SU-DHL-6 (cell line): Measurements from ENCODE around the gene LTBP1.

ENCODE experiments used
- EZH2phosphoT487 ChIP-seq: fragments of 200-600 bp; sonication (generic), shearing (Covaris generic); conservative IDR thresholded peaks from 2 replicates; pipeline ENCODE4 v1.6.1; 2018; ENCODE audit warnings: mild to moderate bottlenecking, antibody characterized with exemption, low read length, moderate library complexity, mixed read lengths
- TF ChIP-seq, protein P1 (sequence below): fragments of 200-600 bp; sonication (generic); IDR thresholded peaks from one replicate; pipeline ENCODE4 v1.5.1; 2017; ENCODE audit warnings: antibody characterized with exemption, mild to moderate bottlenecking, low read length, moderate library complexity; ENCODE audit not compliant: insufficient read depth, poor library complexity, severe bottlenecking

DNA sequence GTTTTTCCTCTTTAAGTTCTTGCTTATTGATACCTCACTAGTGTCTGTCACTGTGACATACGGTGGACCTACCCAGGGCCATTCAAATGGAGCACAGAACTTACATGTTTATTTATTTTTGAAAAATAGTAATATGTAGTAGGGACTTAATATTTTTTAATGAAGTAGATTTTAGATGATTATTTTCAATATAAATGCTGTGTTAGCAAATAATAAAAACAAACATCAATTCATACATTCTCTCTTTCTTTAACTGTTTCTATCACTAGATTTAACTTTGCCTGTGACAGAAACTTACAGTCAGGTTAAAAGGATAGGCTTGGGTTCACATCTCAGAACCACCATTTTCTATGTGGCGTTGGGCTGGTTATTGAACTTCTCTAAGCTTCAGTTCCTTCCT is 345.3 kb downstream of the LTBP1 start:
- TF ChIP-seq, protein P1, sequence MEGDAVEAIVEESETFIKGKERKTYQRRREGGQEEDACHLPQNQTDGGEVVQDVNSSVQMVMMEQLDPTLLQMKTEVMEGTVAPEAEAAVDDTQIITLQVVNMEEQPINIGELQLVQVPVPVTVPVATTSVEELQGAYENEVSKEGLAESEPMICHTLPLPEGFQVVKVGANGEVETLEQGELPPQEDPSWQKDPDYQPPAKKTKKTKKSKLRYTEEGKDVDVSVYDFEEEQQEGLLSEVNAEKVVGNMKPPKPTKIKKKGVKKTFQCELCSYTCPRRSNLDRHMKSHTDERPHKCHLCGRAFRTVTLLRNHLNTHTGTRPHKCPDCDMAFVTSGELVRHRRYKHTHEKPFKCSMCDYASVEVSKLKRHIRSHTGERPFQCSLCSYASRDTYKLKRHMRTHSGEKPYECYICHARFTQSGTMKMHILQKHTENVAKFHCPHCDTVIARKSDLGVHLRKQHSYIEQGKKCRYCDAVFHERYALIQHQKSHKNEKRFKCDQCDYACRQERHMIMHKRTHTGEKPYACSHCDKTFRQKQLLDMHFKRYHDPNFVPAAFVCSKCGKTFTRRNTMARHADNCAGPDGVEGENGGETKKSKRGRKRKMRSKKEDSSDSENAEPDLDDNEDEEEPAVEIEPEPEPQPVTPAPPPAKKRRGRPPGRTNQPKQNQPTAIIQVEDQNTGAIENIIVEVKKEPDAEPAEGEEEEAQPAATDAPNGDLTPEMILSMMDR = no peak
- no peak for TF ChIP-seq EZH2phosphoT487
